ENCODE data around the gene CHI3L1.

The CHI3L1 gene

GRCh38 chr1:203174324-203174985, 12.0 kb downstream of the CHI3L1 start:
- Histone ChIP-seq H3K4me3 (IDR thresholded peaks at IDR 0.05; ENCODE audit: insufficient read depth, low read depth, low read length) (no peak overlapping the region), H3K27me3 (ENCODE audit: insufficient read depth, low read depth) (peaks cover 6% of the 10 kb centered on the region; the same call in 1 of the 2 replicates), H3K4me2 (no peak overlapping the region), H3K79me2 (ENCODE audit: insufficient read depth, low read depth) (no peaks in the 10 kb centered on the region), H3K36me3 (ENCODE audit: insufficient read depth) (no peaks in the 10 kb centered on the region), H2AFZ (ENCODE audit: low read depth) (no peak overlapping the region), H3K9ac (no peak overlapping the region), H3K4me1 (ENCODE audit: low read depth, poor library complexity, severe bottlenecking) (no peaks in the 10 kb centered on the region), H4K20me1 (ENCODE audit: insufficient read depth) (no peaks in the 10 kb centered on the region), H3K27ac (no peak overlapping the region)
- TF ChIP-seq CTCF (conservative IDR thresholded peaks at IDR 0.05; ENCODE audit: low read depth, low read length), result no peak

GRCh38 chr1:203173566-203173965, 12.9 kb downstream of the CHI3L1 start:
- no peak overlapping the region for H3K27ac ChIP-seq
- peaks cover 5% of the 10 kb centered on the region; the same call in 1 of the 2 replicates for H3K27me3 ChIP-seq (ENCODE audit: insufficient read depth, low read depth)
- H3K4me1 ChIP-seq (ENCODE audit: low read depth, poor library complexity, severe bottlenecking), result no peaks in the 10 kb centered on the region
- H3K9ac ChIP-seq, result no peak overlapping the region
- H2AFZ ChIP-seq (ENCODE audit: low read depth), result no peak overlapping the region
- no peak overlapping the region for H3K4me2 ChIP-seq
- no peaks in the 10 kb centered on the region for H3K79me2 ChIP-seq (ENCODE audit: insufficient read depth, low read depth)
- H3K4me3 ChIP-seq (IDR thresholded peaks at IDR 0.05; ENCODE audit: insufficient read depth, low read depth, low read length), result no peak overlapping the region
- no peak for TF ChIP-seq CTCF (conservative IDR thresholded peaks at IDR 0.05; ENCODE audit: low read depth, low read length)
- no peaks in the 10 kb centered on the region for H4K20me1 ChIP-seq (ENCODE audit: insufficient read depth)
- no peaks in the 10 kb centered on the region for H3K36me3 ChIP-seq (ENCODE audit: insufficient read depth)

GRCh38 chr1:203173011-203173555, 13.4 kb downstream of the CHI3L1 start:
- H3K4me1 ChIP-seq (ENCODE audit: low read depth, poor library complexity, severe bottlenecking), result no peaks in the 10 kb centered on the region
- H3K27ac ChIP-seq, result no peak overlapping the region
- no peak overlapping the region for H3K4me3 ChIP-seq (IDR thresholded peaks at IDR 0.05; ENCODE audit: insufficient read depth, low read depth, low read length)
- H3K4me2 ChIP-seq, result no peak overlapping the region
- H3K79me2 ChIP-seq (ENCODE audit: insufficient read depth, low read depth), result no peaks in the 10 kb centered on the region
- no peak overlapping the region for H3K9ac ChIP-seq
- H3K36me3 ChIP-seq (ENCODE audit: insufficient read depth), result no peaks in the 10 kb centered on the region
- H2AFZ ChIP-seq (ENCODE audit: low read depth), result no peak overlapping the region
- TF ChIP-seq CTCF (conservative IDR thresholded peaks at IDR 0.05; ENCODE audit: low read depth, low read length), result 0 out of 2 replicates have a peak, but pooled peaks have one; percentile 1
- H3K27me3 ChIP-seq (ENCODE audit: insufficient read depth, low read depth), result peaks cover under 1% of the 10 kb centered on the region; the same call in 1 of the 2 replicates
- H4K20me1 ChIP-seq (ENCODE audit: insufficient read depth), result no peaks in the 10 kb centered on the region

GRCh38 chr1:203172184-203173010, 14.1 kb downstream of the CHI3L1 start:
- no peaks in the 10 kb centered on the region for H3K36me3 ChIP-seq (ENCODE audit: insufficient read depth)
- H4K20me1 ChIP-seq (ENCODE audit: insufficient read depth), result no peaks in the 10 kb centered on the region
- H3K9ac ChIP-seq, result no peak overlapping the region
- H3K27ac ChIP-seq, result no peak overlapping the region
- H3K79me2 ChIP-seq (ENCODE audit: insufficient read depth, low read depth), result no peaks in the 10 kb centered on the region
- H3K27me3 ChIP-seq (ENCODE audit: insufficient read depth, low read depth), result no peaks in the 10 kb centered on the region; the same call in 1 of the 2 replicates
- peak overlapping the region; percentile 48; the same call in 1 of the 2 replicates for H2AFZ ChIP-seq (ENCODE audit: low read depth)
- peak; percentile 86 for TF ChIP-seq CTCF (conservative IDR thresholded peaks at IDR 0.05; ENCODE audit: low read depth, low read length)
- H3K4me2 ChIP-seq, result no peak overlapping the region
- H3K4me3 ChIP-seq (IDR thresholded peaks at IDR 0.05; ENCODE audit: insufficient read depth, low read depth, low read length), result no peak overlapping the region
- no peaks in the 10 kb centered on the region for H3K4me1 ChIP-seq (ENCODE audit: low read depth, poor library complexity, severe bottlenecking)
